Measurements from ENCODE around the gene AGAP2.
"Not testable (repeated sequence)": the region's sequence is repeated elsewhere in the genome, so short reads cannot be mapped to it uniquely, and the experiment has no call there.

The AGAP2 gene

GRCh38 chr12:57715786-57716185 is 22.8 kb downstream of the AGAP2 start:
- H3K36me3 ChIP-seq (ENCODE audit: control insufficient read depth in 2 of 2, insufficient read depth in 1 of 2, low read length in 2 of 2), result peaks cover 12 to 54% of the 10 kb centered on the region in 2 experiments; a peak in 2 of 3 replicates
- ChIA-PET POLR2A (no interaction called here), CTCF (interaction anchor here (0.7 to 1.9 kb wide), 2 partner anchors 11 to 315 kb away, joined by 4 to 7 read pairs; no protein-coding TSS in a partner anchor)
- no peak overlapping the region for H3K27ac ChIP-seq (ENCODE audit: extremely low read depth, low read depth, low read length)
- H3K4me3 ChIP-seq (ENCODE audit: low read depth, low read length), result no peak overlapping the region
- TF ChIP-seq ZNF791 (tag by site-specific recombination; IDR thresholded peaks at IDR 0.05) (no peak), REST (tag by site-specific recombination; IDR thresholded peaks at IDR 0.05) (no peak), ZNF175 (tag by site-specific recombination; IDR thresholded peaks at IDR 0.05) (no peak), ZNF394 (tag by site-specific recombination; IDR thresholded peaks at IDR 0.05; ENCODE audit: borderline replicate concordance) (no peak), OVOL3 (tag by site-specific recombination; IDR thresholded peaks at IDR 0.05) (no peak), KLF16 (tag by site-specific recombination; IDR thresholded peaks at IDR 0.05) (no peak), ZNF530 (tag by site-specific recombination; IDR thresholded peaks at IDR 0.05; ENCODE audit: low read depth) (no peak), MYNN (tag by site-specific recombination; IDR thresholded peaks at IDR 0.05; ENCODE audit: borderline replicate concordance) (no peak), ZNF292 (tag by site-specific recombination; IDR thresholded peaks at IDR 0.05; ENCODE audit: borderline replicate concordance, low read depth) (no peak), ZNF23 (tag by site-specific recombination; IDR thresholded peaks at IDR 0.05; ENCODE audit: borderline replicate concordance) (no peak), ZNF785 (tag by site-specific recombination; IDR thresholded peaks at IDR 0.05) (no peak), ZBTB6 (tag by site-specific recombination; IDR thresholded peaks at IDR 0.05) (no peak)
- H3K4me1 ChIP-seq (ENCODE audit: control insufficient read depth, insufficient read depth, low read length), result no peaks in the 10 kb centered on the region
- H3K9me3 ChIP-seq (ENCODE audit: control insufficient read depth, insufficient read depth, low read depth, low read length), result no peaks in the 10 kb centered on the region

- CTCF ChIA-PET, result interaction anchor here (0.7 kb wide), 1 partner anchor 314 kb away, joined by 4 read pairs; no protein-coding TSS in a partner anchor
- H3K4me3 ChIP-seq (ENCODE audit: low read depth, low read length); H3K4me1 ChIP-seq (ENCODE audit: control insufficient read depth, insufficient read depth, low read length); H3K9me3 ChIP-seq (ENCODE audit: control insufficient read depth, insufficient read depth, low read depth, low read length); POLR2A ChIA-PET; H3K27ac ChIP-seq (ENCODE audit: extremely low read depth, low read depth, low read length): not testable (repeated sequence)
- H3K36me3 ChIP-seq (ENCODE audit: control insufficient read depth in 2 of 2, insufficient read depth in 1 of 2, low read length in 2 of 2), result peaks cover 15 to 48% of the 10 kb centered on the region in 2 experiments; a peak in 2 of 3 replicates
These were observed 23.4 kb downstream of the AGAP2 start for GRCh38 chr12:57715036-57715748.

- Histone ChIP-seq H3K9me3 (ENCODE audit: control insufficient read depth, insufficient read depth, low read depth, low read length) (no peaks in the 10 kb centered on the region), H3K4me1 (ENCODE audit: control insufficient read depth, insufficient read depth, low read length) (no peaks in the 10 kb centered on the region), H3K27ac (ENCODE audit: extremely low read depth, low read depth, low read length) (no peak overlapping the region), H3K36me3 (ENCODE audit: control insufficient read depth in 2 of 2, insufficient read depth in 1 of 2, low read length in 2 of 2) (peaks cover 17 to 28% of the 10 kb centered on the region in 2 experiments; a peak in 2 of 3 replicates), H3K4me3 (ENCODE audit: low read depth, low read length) (no peak overlapping the region)
- ChIA-PET POLR2A (interaction anchor here (0.7 kb wide), 1 partner anchor 182 kb away, joined by 3 read pairs; no protein-coding TSS in a partner anchor), CTCF (interaction anchor here (0.7 to 1.8 kb wide), 4 partner anchors 13 to 130 kb away, joined by 3 to 8 read pairs (median 4); no protein-coding TSS in a partner anchor)
- TF ChIP-seq ZNF707 (tag by site-specific recombination; IDR thresholded peaks at IDR 0.05), result no peak
- TF ChIP-seq PRDM2 (tag by site-specific recombination; IDR thresholded peaks at IDR 0.05; ENCODE audit: borderline replicate concordance), result no peak
- TF ChIP-seq KLF9 (tag by site-specific recombination; IDR thresholded peaks at IDR 0.05; ENCODE audit: low read depth), result no peak
- TF ChIP-seq ZNF473 (tag by site-specific recombination; IDR thresholded peaks at IDR 0.05), result no peak
- no peak for TF ChIP-seq INSM2 (tag by site-specific recombination; IDR thresholded peaks at IDR 0.05)
- TF ChIP-seq ZNF585B (tag by site-specific recombination; IDR thresholded peaks at IDR 0.05), result no peak
These were observed 25.3 kb downstream of the AGAP2 start for GRCh38 chr12:57713209-57713608.
